NCI-H82 treated with DMSO at 0.1 percent for 48 hours (cell line): ENCODE results near the gene ENTPD6.
A peak's percentile ranks its signal among the peaks of the same experiment; 100 is the strongest.
"Not testable (repeated sequence)": the region's sequence is repeated elsewhere in the genome, so short reads cannot be mapped to it uniquely, and the experiment has no call there.

ENCODE experiments used
- DNase-seq: peaks from one replicate; lab custom pipeline; 2025; ENCODE audit not compliant: unreplicated experiment; lab: John Stamatoyannopoulos, UW

ENTPD6 gene

GRCh38 chr20:25254986-25255680 is 59.6 kb downstream of the ENTPD6 start:
- DNase-seq: peak; percentile 61

GRCh38 chr20:25256226-25256859 is 60.8 kb downstream of the ENTPD6 start:
- no peak for DNase-seq

- no peak for DNase-seq
Measured at GRCh38 chr20:25257130-25257529, 61.6 kb downstream of the ENTPD6 start.

GRCh38 chr20:25257756-25258475 is 62.4 kb downstream of the ENTPD6 start:
- no peak for DNase-seq

- DNase-seq: no peak
Measured at GRCh38 chr20:25258476-25258805, 62.9 kb downstream of the ENTPD6 start.

GRCh38 chr20:25258828-25259227 is 63.3 kb downstream of the ENTPD6 start:
- no peak for DNase-seq

- DNase-seq: no peak
Measured at GRCh38 chr20:25259358-25259757, 63.8 kb downstream of the ENTPD6 start.

- no peak for DNase-seq
Measured at GRCh38 chr20:25259788-25260254, 64.3 kb downstream of the ENTPD6 start.

GRCh38 chr20:25260770-25261437 is 65.4 kb downstream of the ENTPD6 start:
- DNase-seq: not testable (repeated sequence)

- no peak for DNase-seq
Measured at GRCh38 chr20:25269057-25269832, 73.7 kb downstream of the ENTPD6 start.

- DNase-seq: no peak
Measured at GRCh38 chr20:25269833-25270170, 74.3 kb downstream of the ENTPD6 start.

GRCh38 chr20:25270829-25271251 is 75.3 kb downstream of the ENTPD6 start:
- no peak for DNase-seq

- DNase-seq: no peak
Measured at GRCh38 chr20:25271486-25272222, 76.1 kb downstream of the ENTPD6 start.

- DNase-seq: no peak
Measured at GRCh38 chr20:25272223-25273000, 76.9 kb downstream of the ENTPD6 start.

- no peak for DNase-seq
Measured at GRCh38 chr20:25273046-25273445, 77.5 kb downstream of the ENTPD6 start.

- no peak for DNase-seq
Measured at GRCh38 chr20:25273541-25274358, 78.2 kb downstream of the ENTPD6 start.

GRCh38 chr20:25274481-25274880 is 79.0 kb downstream of the ENTPD6 start:
- no peak for DNase-seq
